GM18909 (cell line): Measurements from ENCODE around the gene CANX.
"Not testable (repeated sequence)": the region's sequence is repeated elsewhere in the genome, so short reads cannot be mapped to it uniquely, and the experiment has no call there.

Source experiments
- ATAC-seq: cut with Tn5 transposase; IDR thresholded peaks from one replicate; pipeline ENCODE4 v1.9.1; 2021; ENCODE audit warnings: mild to moderate bottlenecking; ENCODE audit not compliant: unreplicated experiment, poor library complexity

CANX gene

GRCh38 chr5:179698935-179699615, at the start of gene CANX:
CANX (plus strand) TSS chr5:179698967; CDS start chr5:179705682, 6,715 bp downstream.
- peak; percentile 18 for ATAC-seq

GRCh38 chr5:179649166-179649703, 49.5 kb upstream of the CANX start:
- ATAC-seq = not testable (repeated sequence)

- not testable (repeated sequence) for ATAC-seq
Observed at GRCh38 chr5:179650245-179650644, 48.5 kb upstream of the CANX start.

GRCh38 chr5:179653135-179653534, 45.6 kb upstream of the CANX start:
- ATAC-seq = not testable (repeated sequence)

GRCh38 chr5:179657302-179658178, 41.2 kb upstream of the CANX start:
- peak; percentile 96 for ATAC-seq

GRCh38 chr5:179658179-179658856, 40.4 kb upstream of the CANX start:
- peak; percentile 75 for ATAC-seq

- ATAC-seq = not testable (repeated sequence)
Observed at GRCh38 chr5:179661647-179662046, 37.1 kb upstream of the CANX start.

- ATAC-seq = no peak
Observed at GRCh38 chr5:179668391-179668790, 30.4 kb upstream of the CANX start.

GRCh38 chr5:179678223-179679013, 20.3 kb upstream of the CANX start:
- ATAC-seq = peak; percentile 94

GRCh38 chr5:179679014-179679674, 19.6 kb upstream of the CANX start:
- no peak for ATAC-seq

- no peak for ATAC-seq
Observed at GRCh38 chr5:179680014-179680779, 18.6 kb upstream of the CANX start.

- ATAC-seq = no peak
Observed at GRCh38 chr5:179680780-179681401, 17.9 kb upstream of the CANX start, which contains the start of gene CBY3. CBY3 (minus strand) TSS chr5:179681034; CDS start chr5:179680918, 116 bp downstream.

- not testable (repeated sequence) for ATAC-seq
Observed at GRCh38 chr5:179689212-179689611, 9.6 kb upstream of the CANX start.

- ATAC-seq = no peak
Observed at GRCh38 chr5:179694561-179694960, 4.2 kb upstream of the CANX start.

- ATAC-seq = no peak
Observed at GRCh38 chr5:179696603-179697002, 2.2 kb upstream of the CANX start.

- ATAC-seq = no peak
Observed at GRCh38 chr5:179697108-179697507, 1.7 kb upstream of the CANX start.

- ATAC-seq = not testable (repeated sequence)
Observed at GRCh38 chr5:179697543-179697942, 1.2 kb upstream of the CANX start.
